K562 (cell line): ENCODE results near the gene SEC63. TPM values are rescaled to one million over a fixed set of nuclear protein-coding genes. Genes with fewer than 3 reads are reported as not detected.

Experiments
- CHD7 ChIP-seq: fragments of 200-600 bp; sonication (generic); IDR thresholded peaks from one replicate; pipeline ENCODE4 v1.6.1; 2012; ENCODE audit warnings: mild to moderate bottlenecking, low read depth, low read length, inconsistent platforms
- EP400 ChIP-seq: fragments of 450-650 bp; IDR thresholded peaks from 2 replicates; pipeline ENCODE4 v1.6.1; 2017; ENCODE audit warnings: antibody characterized with exemption, mild to moderate bottlenecking, moderate library complexity
- MLLT1 ChIP-seq, 2 experiments: fragments of 450-650 bp; IDR thresholded peaks; 2 replicates each; pipeline ENCODE4 v1.6.1; 2016
- MNT ChIP-seq, 2 experiments: fragments of 450-650 bp; conservative IDR thresholded peaks; 2 replicates each; pipeline ENCODE4 v1.6.1; 2017; ENCODE audit warnings: mild to moderate bottlenecking in 2 of 2, moderate library complexity in 2 of 2
- NELFE ChIP-seq: IDR thresholded peaks from 2 replicates; pipeline ENCODE4 v1.6.1; 2011; ENCODE audit warnings: mild to moderate bottlenecking; ENCODE audit not compliant: insufficient read depth, insufficient read length
- PKNOX1 ChIP-seq: fragments of 450-650 bp; IDR thresholded peaks from 2 replicates; pipeline ENCODE4 v1.6.1; 2016
- POLR2G ChIP-seq: fragments of 200-400 bp; formaldehyde crosslinking; IDR thresholded peaks from 2 replicates; pipeline ENCODE4 v1.6.1; 2017; ENCODE audit warnings: low read depth, mild to moderate bottlenecking, antibody characterized with exemption, low read length, moderate library complexity
- PURB ChIP-seq: sonication (generic); formaldehyde crosslinking; IDR thresholded peaks from 2 replicates; pipeline ENCODE4 v1.9.0; 2021; ENCODE audit warnings: low read depth, mild to moderate bottlenecking, missing genetic modification reagents
- polyA plus RNA-seq, 8 experiments: library from polyadenylated mRNA; depleted of rRNA in 4 of 8; stranded (reverse) in 5 of 8; unstranded in 3 of 8; fragments of >200 nt; fragmentation: Nextera tagmentation in 2 of 8; fragmentation: Illumina TruSeq in 1 of 8; extraction: Ambion mirVana in 2 of 8; extraction: Trizol in 1 of 8; gene quantifications; 2 replicates each; pipeline versions ENCODE4 v1.2.1 to v1.2.3, GENCODE V29; 2011 to 2014; ENCODE audit warnings: inconsistent platforms in 1 of 8, missing spikeins in 1 of 8
- total RNA-seq, 7 experiments: library from RNA; depleted of rRNA in 6 of 7; stranded (reverse); fragments of >200 nt in 6 of 7; fragmentation: Illumina TruSeq in 2 of 7; extraction: Trizol in 2 of 7; gene quantifications; 2 replicates each; pipeline versions ENCODE4 v1.2.1 to v1.2.3, GENCODE V29; 2011 to 2021; ENCODE audit warnings: low replicate concordance in 1 of 7

The SEC63 gene
- total and polyA plus RNA-seq, 9 of the 15 experiments (the other 6 are each of a cell fraction or from before 2014, with no cell fraction given) = 13.8 to 74.6 (median 28.4) TPM

GRCh38 chr6:107847844-107848802 is 109.9 kb downstream of the SEC63 start (continued):
- TF ChIP-seq PKNOX1 (no peak), POLR2G (peak; percentile 61), NELFE (no peak), EP400 (peak; percentile 46; the same call in 1 of the 2 replicates), MLLT1 (IDR thresholded peaks at IDR 0.05) (no peak), MNT (conservative IDR thresholded peaks at IDR 0.05) (0 out of 4 replicates have a peak, but pooled peaks of 1 of the 2 experiments have one; percentile 13), CHD7 (no peak), PURB (no peak)
